Kidney (tissue), 14 donors: ENCODE results near the gene GABARAPL2. TPM values are rescaled to one million over a fixed set of nuclear protein-coding genes. Genes with fewer than 3 reads are reported as not detected.
"Not testable (repeated sequence)": the region's sequence is repeated elsewhere in the genome, so short reads cannot be mapped to it uniquely, and the experiment has no call there.

Experiments used
- DNase-seq, 5 donors: peaks; one replicate each; pipeline ENCODE4 v3.0.0-alpha.2; 2013 to 2020
- FAIRE-seq: peaks from 2 replicates; lab custom pipeline; 2012; peaks lifted over from hg19 to GRCh38; lab: Jason Lieb, UNC
- H3K27ac ChIP-seq, 2 donors: one replicate each; pipeline ENCODE4 v1.7.0; 2013; ENCODE audit warnings: low read depth in 2 of 2, low read length in 2 of 2, inconsistent platforms in 1 of 2
- H3K27me3 ChIP-seq: one replicate; pipeline ENCODE4 v1.7.1; 2013; ENCODE audit warnings: low read length, inconsistent platforms; ENCODE audit not compliant: control insufficient read depth, insufficient read depth
- H3K36me3 ChIP-seq, 3 donors: one replicate each; pipeline versions ENCODE4 v1.7.0 to v1.7.1; 2013; ENCODE audit warnings: low read length in 3 of 3, control low read depth in 1 of 3, inconsistent platforms in 1 of 3; ENCODE audit not compliant: insufficient read depth in 3 of 3, control insufficient read depth in 2 of 3
- H3K4me1 ChIP-seq, 3 donors: one replicate each; pipeline versions ENCODE4 v1.7.0 to v1.7.1; 2013; ENCODE audit warnings: low read length in 3 of 3, inconsistent platforms in 1 of 3, low read depth in 1 of 3; ENCODE audit not compliant: control insufficient read depth in 2 of 3, insufficient read depth in 2 of 3
- H3K4me3 ChIP-seq, 3 donors: one replicate each; pipeline versions ENCODE4 v1.7.0 to v1.8.1; 2013; ENCODE audit warnings: low read length in 3 of 3, control low read depth in 1 of 3, inconsistent platforms in 1 of 3
- H3K9ac ChIP-seq, 3 donors: one replicate each; pipeline versions ENCODE4 v1.7.0 to v1.7.1; 2013; ENCODE audit warnings: low read length in 3 of 3, control low read depth in 1 of 3, inconsistent platforms in 1 of 3
- H3K9me3 ChIP-seq, 3 donors: one replicate each; pipeline versions ENCODE4 v1.7.0 to v1.7.1; 2013; ENCODE audit warnings: low read length in 3 of 3, control low read depth in 1 of 3, inconsistent platforms in 1 of 3; ENCODE audit not compliant: control insufficient read depth in 2 of 3, insufficient read depth in 1 of 3
- CTCF ChIP-seq: IDR thresholded peaks from 3 replicates; pipeline ENCODE4 v1.5.1; 2012; ENCODE audit warnings: mild to moderate bottlenecking, moderate library complexity, borderline replicate concordance; ENCODE audit not compliant: insufficient read depth; ENCODE audit errors: extremely low read depth
- intact Hi-C: fragments of 100-400 bp; cut with DNase I; formaldehyde crosslinking; loops from one replicate; pipeline ENCODE4 v1.11.1; 2022
- polyA plus RNA-seq: library from polyadenylated mRNA; stranded (reverse); fragments of 350-450 nt; fragmentation: Illumina TruSeq; extraction: RNeasy Lipid Tissue Mini Kit (QIAGEN cat#74804); gene quantifications from one replicate; pipeline ENCODE4 v1.2.3, GENCODE V29; 2014; ENCODE audit warnings: low read depth, low replicate concordance; ENCODE audit not compliant: insufficient read depth
- total RNA-seq: library from RNA; stranded (reverse); fragmentation: NEBNext Ultra II Directional; extraction: Animal tissue kit (Norgen Biotek cat#: 25700); gene quantifications from one replicate; pipeline ENCODE4 v1.2.1, GENCODE V29; 2021
- donor health status: control.
- donor health status: control.
- donor health status: control.
- donor health status: control.
- donor health status: control.
- donor health status: DM: yes; HTN: yes; CAD: no.
- donor health status: Normal renal cell carcinoma (clear cell type).

GABARAPL2 gene
- total and polyA plus RNA-seq, 2 donors from 2014 or later = 116 to 247 TPM

DNA sequence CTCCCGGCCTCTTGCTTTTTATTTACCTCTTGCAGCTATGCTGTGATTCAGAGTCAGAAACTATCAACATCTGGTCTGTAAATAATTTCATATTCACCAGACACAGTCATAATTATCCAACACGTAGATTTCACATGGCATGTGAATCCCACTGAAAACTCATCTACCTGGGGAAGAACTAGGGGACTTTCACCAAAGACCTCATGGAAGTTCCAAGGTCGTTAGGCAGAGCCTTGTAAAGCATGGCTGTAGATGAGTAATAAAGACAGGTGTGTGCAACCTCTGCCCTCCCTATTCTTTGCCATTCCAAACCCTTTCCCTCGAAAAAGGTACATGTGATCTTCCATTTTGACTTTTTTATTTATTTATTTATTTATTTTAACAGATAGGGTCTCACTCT, 28.4 kb upstream of the GABARAPL2 start:
- H3K9ac ChIP-seq = no peak overlapping the region
- H3K27ac ChIP-seq = no peak overlapping the region
- intact Hi-C loops = no loop called here
- no peaks in the 10 kb centered on the region for H3K27me3 ChIP-seq
- no peak for DNase-seq
- no peaks in the 10 kb centered on the region for H3K4me1 ChIP-seq
- no peak overlapping the region for H3K4me3 ChIP-seq
- no peak for TF ChIP-seq CTCF
- FAIRE-seq = no peak
- no peaks in the 10 kb centered on the region for H3K9me3 ChIP-seq
- H3K36me3 ChIP-seq = no peaks in the 10 kb centered on the region

- FAIRE-seq, H3K9me3 ChIP-seq, H3K4me1 ChIP-seq, intact Hi-C loops, H3K36me3 ChIP-seq, H3K4me3 ChIP-seq, H3K27me3 ChIP-seq, H3K9ac ChIP-seq, H3K27ac ChIP-seq, DNase-seq: not testable (repeated sequence)
These were observed 27.2 kb upstream of the GABARAPL2 start for GRCh38 chr16:75538882-75539565.

DNA sequence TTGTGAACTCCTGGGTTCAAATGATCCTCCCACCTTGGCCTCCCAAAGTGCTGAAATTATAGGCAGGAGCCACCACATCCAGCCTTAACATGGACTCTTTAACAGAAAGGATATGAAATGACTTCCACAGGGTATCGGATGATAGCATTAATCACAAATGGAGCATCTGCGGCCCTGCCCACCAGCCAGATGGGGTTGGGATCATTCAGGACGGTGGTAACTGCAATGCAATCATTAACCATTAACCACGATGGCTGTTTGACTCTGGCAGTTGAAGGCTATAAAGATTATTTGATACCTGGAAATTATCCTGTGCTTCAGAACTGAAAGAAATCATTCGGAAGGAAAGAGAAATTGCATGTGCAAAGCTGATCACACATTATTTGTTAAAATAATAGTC, 24.9 kb upstream of the GABARAPL2 start:
- no peak overlapping the region for H3K27ac ChIP-seq
- no peak overlapping the region for H3K9ac ChIP-seq
- intact Hi-C loops = no loop called here
- no peaks in the 10 kb centered on the region for H3K27me3 ChIP-seq
- H3K4me3 ChIP-seq = no peak overlapping the region
- no peak for DNase-seq
- FAIRE-seq = no peak
- no peak for TF ChIP-seq CTCF
- H3K36me3 ChIP-seq = no peaks in the 10 kb centered on the region
- no peaks in the 10 kb centered on the region for H3K9me3 ChIP-seq
- H3K4me1 ChIP-seq = no peaks in the 10 kb centered on the region

DNA sequence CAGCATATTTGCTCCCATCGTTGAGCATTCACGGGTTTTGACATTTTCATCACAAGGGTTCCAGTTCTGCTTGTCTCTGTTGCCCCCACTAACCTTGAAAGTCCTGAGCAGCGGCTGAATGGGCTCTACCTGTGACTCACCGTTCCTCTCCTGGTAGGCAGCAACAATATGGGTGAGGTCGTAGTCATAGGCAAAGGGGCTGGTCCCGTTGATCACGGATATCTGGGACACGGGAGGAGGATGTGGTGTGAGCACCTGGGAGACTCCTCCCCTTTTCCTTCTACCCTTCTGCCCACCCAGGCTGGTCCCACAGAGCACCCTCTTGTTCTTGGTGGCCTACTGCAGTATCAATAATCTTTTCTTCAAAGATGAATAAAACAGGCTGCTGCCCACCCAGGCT, 23.7 kb upstream of the GABARAPL2 start:
- H3K4me3 ChIP-seq, H3K4me1 ChIP-seq, H3K27me3 ChIP-seq, H3K9ac ChIP-seq, H3K9me3 ChIP-seq, DNase-seq, intact Hi-C loops, H3K36me3 ChIP-seq, FAIRE-seq, H3K27ac ChIP-seq: not testable (repeated sequence)

DNA sequence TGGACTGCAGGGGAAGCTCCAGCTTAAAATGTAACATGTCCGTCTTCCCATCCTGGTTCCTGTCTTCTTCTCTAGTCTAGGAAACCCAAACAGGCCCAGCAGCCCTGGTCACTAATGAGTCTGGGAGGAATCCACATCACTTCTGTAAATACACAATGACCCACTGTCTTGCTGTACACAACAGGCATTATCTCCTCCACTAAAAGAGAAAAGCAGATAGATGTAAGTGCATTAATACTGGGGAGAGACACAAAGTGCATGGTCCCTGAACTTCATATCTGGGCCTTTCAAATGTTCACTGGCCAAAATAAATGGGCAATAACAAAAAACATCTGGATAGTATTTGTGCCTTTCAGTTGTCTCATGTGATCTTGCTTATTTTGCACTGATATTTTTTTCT, 20.3 kb upstream of the GABARAPL2 start:
- H3K4me3 ChIP-seq, H3K9me3 ChIP-seq, H3K27ac ChIP-seq, H3K36me3 ChIP-seq, FAIRE-seq, DNase-seq, H3K4me1 ChIP-seq, H3K27me3 ChIP-seq, H3K9ac ChIP-seq, intact Hi-C loops: not testable (repeated sequence)
